Measurements from ENCODE around the gene NPY1R.

Gene NPY1R

GRCh38 chr4:163317110-163317509 lies 15.3 kb downstream of the NPY1R start:
- TF ChIP-seq, protein P1, sequence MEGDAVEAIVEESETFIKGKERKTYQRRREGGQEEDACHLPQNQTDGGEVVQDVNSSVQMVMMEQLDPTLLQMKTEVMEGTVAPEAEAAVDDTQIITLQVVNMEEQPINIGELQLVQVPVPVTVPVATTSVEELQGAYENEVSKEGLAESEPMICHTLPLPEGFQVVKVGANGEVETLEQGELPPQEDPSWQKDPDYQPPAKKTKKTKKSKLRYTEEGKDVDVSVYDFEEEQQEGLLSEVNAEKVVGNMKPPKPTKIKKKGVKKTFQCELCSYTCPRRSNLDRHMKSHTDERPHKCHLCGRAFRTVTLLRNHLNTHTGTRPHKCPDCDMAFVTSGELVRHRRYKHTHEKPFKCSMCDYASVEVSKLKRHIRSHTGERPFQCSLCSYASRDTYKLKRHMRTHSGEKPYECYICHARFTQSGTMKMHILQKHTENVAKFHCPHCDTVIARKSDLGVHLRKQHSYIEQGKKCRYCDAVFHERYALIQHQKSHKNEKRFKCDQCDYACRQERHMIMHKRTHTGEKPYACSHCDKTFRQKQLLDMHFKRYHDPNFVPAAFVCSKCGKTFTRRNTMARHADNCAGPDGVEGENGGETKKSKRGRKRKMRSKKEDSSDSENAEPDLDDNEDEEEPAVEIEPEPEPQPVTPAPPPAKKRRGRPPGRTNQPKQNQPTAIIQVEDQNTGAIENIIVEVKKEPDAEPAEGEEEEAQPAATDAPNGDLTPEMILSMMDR (conservative IDR thresholded peaks at IDR 0.05) = no peak
- TF ChIP-seq ZFX (IDR thresholded peaks at IDR 0.05) = no peak
- H3K27ac ChIP-seq = no peak overlapping the region

GRCh38 chr4:163309466-163309865 lies 22.9 kb downstream of the NPY1R start:
- H3K27ac ChIP-seq = no peak overlapping the region
- TF ChIP-seq, protein P1 (conservative IDR thresholded peaks at IDR 0.05) = no peak
- TF ChIP-seq ZFX (IDR thresholded peaks at IDR 0.05) = no peak

DNA sequence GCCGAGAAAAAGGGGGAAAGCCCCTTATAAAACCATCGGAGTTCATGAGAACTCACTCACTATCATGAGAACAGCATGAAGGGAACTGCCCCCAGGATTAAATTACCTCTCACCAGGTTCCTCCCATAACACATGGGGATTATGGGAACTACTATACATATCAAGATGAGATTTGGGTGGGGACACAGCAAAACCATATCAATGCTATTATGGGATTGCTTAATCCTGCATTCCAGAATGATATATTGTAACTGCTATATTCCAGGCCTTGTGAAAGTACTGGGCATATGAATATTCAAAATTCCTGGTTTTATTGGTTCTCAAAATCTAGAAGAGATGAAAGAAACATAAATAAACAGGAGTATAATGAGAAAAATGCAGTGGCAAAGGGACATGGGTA lies 29.3 kb downstream of the NPY1R start:
- H3K27ac ChIP-seq = no peak overlapping the region
- TF ChIP-seq ZFX (IDR thresholded peaks at IDR 0.05) = no peak
- TF ChIP-seq, protein P1 (conservative IDR thresholded peaks at IDR 0.05) = no peak

GRCh38 chr4:163300445-163300844 lies 32.0 kb downstream of the NPY1R start:
- no peak for TF ChIP-seq ZFX (IDR thresholded peaks at IDR 0.05)
- TF ChIP-seq, protein P1 (conservative IDR thresholded peaks at IDR 0.05) = no peak
- H3K27ac ChIP-seq = no peak overlapping the region

DNA sequence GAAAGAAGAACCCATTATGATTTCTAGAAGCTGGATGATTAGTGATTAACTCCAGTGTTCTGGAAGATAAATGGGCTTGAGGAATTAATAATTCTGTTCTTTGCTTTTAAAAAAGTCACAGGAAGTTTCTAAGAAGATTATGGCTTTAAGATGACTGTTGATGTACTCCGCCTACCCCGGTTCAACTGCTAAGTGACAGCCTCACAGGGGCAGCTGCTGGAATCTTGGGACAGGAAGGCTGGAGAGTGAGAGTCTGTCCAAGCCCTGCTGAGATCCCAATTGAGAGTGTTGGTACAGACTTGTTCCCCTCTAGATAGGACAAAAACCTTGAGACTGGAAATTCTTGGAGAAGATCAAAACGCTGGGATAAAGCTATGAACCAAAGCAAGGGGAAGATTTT lies 37.3 kb downstream of the NPY1R start:
- TF ChIP-seq ZFX (IDR thresholded peaks at IDR 0.05) = no peak
- no peak overlapping the region for H3K27ac ChIP-seq

DNA sequence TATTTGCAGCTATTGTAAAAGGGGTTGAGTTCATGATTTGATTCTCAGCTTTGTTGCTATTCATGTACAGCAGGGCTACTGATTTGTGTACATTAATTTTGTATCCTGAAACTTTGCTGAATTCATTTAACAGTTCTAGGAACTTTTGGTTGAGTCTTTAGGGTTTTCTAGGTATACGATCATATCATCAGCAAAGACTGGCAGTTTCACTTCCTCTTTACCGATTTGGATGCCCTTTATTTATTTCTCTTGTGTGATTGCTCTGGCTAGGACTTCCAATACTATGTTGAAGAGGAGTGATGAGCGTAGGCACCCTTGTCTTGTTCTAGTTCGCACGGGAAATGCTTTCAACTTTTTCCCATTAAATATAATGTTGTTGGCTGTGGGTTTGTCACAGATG lies 48.1 kb downstream of the NPY1R start:
- no peak for TF ChIP-seq ZFX (IDR thresholded peaks at IDR 0.05)
- TF ChIP-seq, protein P1 (conservative IDR thresholded peaks at IDR 0.05) = no peak
- H3K27ac ChIP-seq = no peak overlapping the region

DNA sequence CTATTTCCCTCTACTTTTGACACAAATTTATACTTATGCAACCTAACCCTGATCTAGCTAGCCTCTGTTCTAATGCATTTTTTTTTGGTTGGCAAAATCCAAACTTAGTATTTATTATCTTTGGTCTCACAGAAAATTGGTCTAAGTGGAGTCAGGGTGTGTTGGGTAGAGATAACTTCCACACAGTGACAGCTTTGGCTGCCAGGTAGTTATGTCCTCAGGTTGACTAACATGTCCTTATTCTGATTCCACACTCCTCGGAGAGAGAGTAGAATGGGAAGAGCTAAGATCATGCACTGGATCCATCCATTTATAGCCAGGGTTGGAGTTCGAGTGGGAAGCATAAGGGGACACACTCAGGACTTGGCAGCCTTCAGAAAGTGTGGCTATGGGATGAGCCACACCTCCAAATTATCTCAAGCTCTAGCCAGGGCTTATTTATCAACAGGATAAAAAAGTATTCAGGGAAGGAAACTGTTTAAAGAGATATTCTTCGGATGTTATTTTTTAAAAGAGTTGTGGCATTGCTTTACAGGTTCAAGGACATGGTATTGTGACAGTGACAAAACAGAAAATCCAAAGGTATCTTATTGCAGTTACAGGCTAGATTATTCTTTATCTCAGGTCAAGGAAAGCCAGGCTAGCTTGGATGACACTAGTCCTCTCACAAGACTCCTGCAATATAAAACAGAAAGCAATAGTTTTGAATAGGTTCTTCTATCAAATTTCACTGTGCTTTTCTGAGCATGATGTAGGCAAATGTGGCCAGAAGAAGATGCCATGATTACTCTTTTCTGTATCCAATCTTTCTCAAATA lies 51.5 kb downstream of the NPY1R start:
- TF ChIP-seq ZFX (IDR thresholded peaks at IDR 0.05) = no peak
- TF ChIP-seq, protein P1 (conservative IDR thresholded peaks at IDR 0.05) = no peak
- H3K27ac ChIP-seq = no peak overlapping the region

DNA sequence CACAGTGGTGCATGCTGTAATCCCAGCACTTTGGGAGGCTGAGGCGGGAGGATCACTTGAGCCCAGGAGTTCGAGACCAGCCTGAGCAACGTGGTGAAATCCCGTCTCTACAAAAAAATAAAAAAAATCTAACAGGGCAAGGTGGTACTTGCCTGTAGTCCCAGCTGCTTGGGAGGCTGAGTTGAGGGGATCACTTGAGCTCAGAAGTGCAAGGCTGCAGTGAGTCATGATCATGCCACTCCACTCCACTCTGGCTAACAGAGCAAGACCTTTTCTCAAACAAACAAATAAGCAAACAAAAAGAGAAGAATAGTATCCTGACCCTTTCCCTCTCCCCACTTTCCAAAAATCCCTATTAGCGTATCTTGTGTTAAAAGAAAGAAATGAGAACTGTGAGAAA lies 52.7 kb downstream of the NPY1R start:
- no peak overlapping the region for H3K27ac ChIP-seq
- TF ChIP-seq, protein P1 (conservative IDR thresholded peaks at IDR 0.05) = no peak
- no peak for TF ChIP-seq ZFX (IDR thresholded peaks at IDR 0.05)
